AG04450 (cell line): ENCODE data around the gene DNAJC1. TPM values are rescaled to one million over a fixed set of nuclear protein-coding genes. Genes with fewer than 3 reads are reported as not detected.

Experiments
- CTCF ChIA-PET: fragments of 300-600, 350-600 bp; formaldehyde crosslinking; extraction: SDS; loops from one replicate; lab custom pipeline; 2022; ENCODE audit warnings: antibody characterized with exemption, inconsistent platforms; lab: Charles Lee
- POLR2A ChIA-PET: fragments of 350-600 bp; formaldehyde crosslinking; extraction: SDS; loops from one replicate; lab custom pipeline; 2021; ENCODE audit warnings: antibody characterized with exemption, inconsistent platforms; lab: Yijun Ruan, JAX
- DNase-seq: peaks from one replicate; pipeline ENCODE4 v3.0.0-alpha.2; 2011; ENCODE audit warnings: low read depth, low spot score
- H3K27ac ChIP-seq: one replicate; pipeline ENCODE4 v1.5.1; 2012; ENCODE audit warnings: low read depth, low read length, control low read depth
- H3K27me3 ChIP-seq: one replicate; pipeline ENCODE4 v1.6.0; 2012; ENCODE audit warnings: low read length; ENCODE audit not compliant: control insufficient read depth, insufficient read depth
- H3K4me3 ChIP-seq: 2 replicates; pipeline ENCODE4 v1.5.1; 2011; ENCODE audit warnings: mild to moderate bottlenecking, low read depth, low read length, control low read depth
- H3K9me3 ChIP-seq: 2 replicates; pipeline ENCODE4 v1.5.1; 2012; ENCODE audit warnings: low read length; ENCODE audit not compliant: control insufficient read depth, insufficient read depth
- CTCF ChIP-seq: IDR thresholded peaks from 2 replicates; pipeline ENCODE4 v1.5.1; 2011; ENCODE audit warnings: low read depth, low read length, control low read depth, inconsistent platforms
- polyA plus RNA-seq: library from polyadenylated mRNA; depleted of rRNA; stranded (reverse); fragments of >200 nt; gene quantifications from 2 replicates; pipeline ENCODE4 v1.2.3, GENCODE V29; 2011; rRNA removed
- small RNA-seq: library from RNA; depleted of rRNA; stranded (forward); fragments of <200 nt; gene quantifications from one replicate; pipeline ENCODE3, GENCODE V24; 2012; ENCODE audit warnings: low read depth; ENCODE audit not compliant: insufficient read length

The DNAJC1 gene
- polyA plus RNA-seq, 1 experiment: 21.5 TPM

GRCh38 chr10:21715531-21716195, 287.9 kb downstream of the DNAJC1 start:
- DNase-seq: no peak
- H3K4me3 ChIP-seq: no peak overlapping the region
- POLR2A ChIA-PET: no interaction called here
- TF ChIP-seq CTCF: no peak
- no peaks in the 10 kb centered on the region for H3K27me3 ChIP-seq
- CTCF ChIA-PET: interaction anchor here (1.0 kb wide), 1 partner anchor 219 kb away, joined by 4 read pairs; no protein-coding TSS in a partner anchor
- no peaks in the 10 kb centered on the region for H3K9me3 ChIP-seq
- no peak overlapping the region for H3K27ac ChIP-seq

GRCh38 chr10:21712975-21713374, 290.6 kb downstream of the DNAJC1 start:
- no peak for TF ChIP-seq CTCF
- DNase-seq: no peak
- Histone ChIP-seq H3K4me3 (no peak overlapping the region), H3K27ac (no peak overlapping the region), H3K9me3 (no peaks in the 10 kb centered on the region), H3K27me3 (no peaks in the 10 kb centered on the region)
- POLR2A ChIA-PET: interaction anchor here (0.5 kb wide), 1 partner anchor 224 kb away, joined by 3 read pairs; no protein-coding TSS in a partner anchor
- CTCF ChIA-PET: no interaction called here

- no peak for DNase-seq
- H3K27ac ChIP-seq: no peak overlapping the region
- no peak overlapping the region for H3K4me3 ChIP-seq
- TF ChIP-seq CTCF: no peak
- POLR2A ChIA-PET: no interaction called here
- no peaks in the 10 kb centered on the region for H3K9me3 ChIP-seq
- CTCF ChIA-PET: no interaction called here
- H3K27me3 ChIP-seq: no peaks in the 10 kb centered on the region
Measured at GRCh38 chr10:21707498-21707897, 296.0 kb downstream of the DNAJC1 start.

Small RNAs within 50 kb of the gene (small RNA-seq; reads per million reads assigned to genes)
- gene RN7SKP219 (not detected), gene RN7SKP37 (not detected)

Other genes starting within 250 kb of the DNAJC1 start
- not detected in 2 replicates for gene EBLN1, start 214.3 kb upstream of the DNAJC1 start, polyA plus RNA-seq